ENCODE measurements around the gene RHBDF2. TPM values are rescaled to one million over a fixed set of nuclear protein-coding genes. Genes with fewer than 3 reads are reported as not detected.

RHBDF2 gene
- total RNA-seq, 1 donor from 2014 or later = 12.3 TPM

- Mint-ChIP-seq H3K36me3 (no peaks in the 10 kb centered on the region), H3K4me1 (ENCODE audit: unreplicated experiment) (peaks cover 31% of the 10 kb centered on the region), H3K4me3 (peak overlapping the region; percentile 15), H3K9me3 (no peaks in the 10 kb centered on the region), H3K27me3 (peaks cover 24% of the 10 kb centered on the region), H3K27ac (peak overlapping the region; percentile 75)
- TF ChIP-seq, protein P1, sequence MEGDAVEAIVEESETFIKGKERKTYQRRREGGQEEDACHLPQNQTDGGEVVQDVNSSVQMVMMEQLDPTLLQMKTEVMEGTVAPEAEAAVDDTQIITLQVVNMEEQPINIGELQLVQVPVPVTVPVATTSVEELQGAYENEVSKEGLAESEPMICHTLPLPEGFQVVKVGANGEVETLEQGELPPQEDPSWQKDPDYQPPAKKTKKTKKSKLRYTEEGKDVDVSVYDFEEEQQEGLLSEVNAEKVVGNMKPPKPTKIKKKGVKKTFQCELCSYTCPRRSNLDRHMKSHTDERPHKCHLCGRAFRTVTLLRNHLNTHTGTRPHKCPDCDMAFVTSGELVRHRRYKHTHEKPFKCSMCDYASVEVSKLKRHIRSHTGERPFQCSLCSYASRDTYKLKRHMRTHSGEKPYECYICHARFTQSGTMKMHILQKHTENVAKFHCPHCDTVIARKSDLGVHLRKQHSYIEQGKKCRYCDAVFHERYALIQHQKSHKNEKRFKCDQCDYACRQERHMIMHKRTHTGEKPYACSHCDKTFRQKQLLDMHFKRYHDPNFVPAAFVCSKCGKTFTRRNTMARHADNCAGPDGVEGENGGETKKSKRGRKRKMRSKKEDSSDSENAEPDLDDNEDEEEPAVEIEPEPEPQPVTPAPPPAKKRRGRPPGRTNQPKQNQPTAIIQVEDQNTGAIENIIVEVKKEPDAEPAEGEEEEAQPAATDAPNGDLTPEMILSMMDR (conservative IDR thresholded peaks at IDR 0.05) = no peak
- DNase-seq (ENCODE audit: extremely low spot score, unreplicated experiment) = no peak
Observed at GRCh38 chr17:76531486-76532038, 30.3 kb upstream of the RHBDF2 start.

- TF ChIP-seq, protein P1 (conservative IDR thresholded peaks at IDR 0.05) = no peak
- Mint-ChIP-seq H3K4me1 (ENCODE audit: unreplicated experiment) (peaks cover 31% of the 10 kb centered on the region), H3K4me3 (no peak overlapping the region), H3K27me3 (peaks cover 19% of the 10 kb centered on the region), H3K36me3 (no peaks in the 10 kb centered on the region), H3K27ac (no peak overlapping the region), H3K9me3 (no peaks in the 10 kb centered on the region)
- DNase-seq (ENCODE audit: extremely low spot score, unreplicated experiment) = no peak
Observed at GRCh38 chr17:76530811-76531485, 29.7 kb upstream of the RHBDF2 start.

DNA sequence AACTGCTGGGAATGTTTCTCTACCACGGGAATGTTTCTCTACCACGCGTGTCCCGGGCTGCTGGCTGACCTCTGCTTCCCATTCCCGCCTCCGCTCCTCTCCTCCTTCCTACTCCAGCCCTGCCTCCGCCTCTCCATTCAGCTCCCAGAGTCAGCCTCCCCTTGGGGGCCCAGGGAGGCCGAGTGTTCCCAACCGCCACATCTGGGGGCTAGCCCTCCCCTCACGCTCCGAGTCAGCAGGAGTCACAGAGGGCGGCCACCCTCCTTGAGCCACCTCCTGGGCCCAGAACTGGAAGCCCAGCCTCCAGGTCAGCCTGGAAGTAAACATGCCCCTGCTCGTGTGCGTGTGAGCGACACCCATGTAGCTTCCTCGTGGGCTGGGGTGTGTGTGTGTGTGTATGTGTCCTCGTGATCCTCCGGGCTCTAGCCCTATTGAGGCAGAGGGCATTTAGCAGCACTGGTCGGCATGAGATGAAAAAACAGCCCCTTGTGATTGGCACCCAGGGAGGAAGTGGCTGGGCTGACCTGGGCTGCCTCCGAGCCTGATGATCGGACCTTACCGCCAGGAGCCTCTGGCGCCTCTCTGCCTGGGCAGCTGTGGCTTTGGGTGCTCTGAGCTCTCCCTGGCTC is 29.0 kb upstream of the RHBDF2 start:
- peaks cover 13% of the 10 kb centered on the region for H3K27me3 Mint-ChIP-seq
- H3K36me3 Mint-ChIP-seq = no peaks in the 10 kb centered on the region
- peaks cover 32% of the 10 kb centered on the region for H3K4me1 Mint-ChIP-seq (ENCODE audit: unreplicated experiment)
- TF ChIP-seq, protein P1 (conservative IDR thresholded peaks at IDR 0.05) = no peak
- peak overlapping the region; percentile 41 for H3K27ac Mint-ChIP-seq
- no peak for DNase-seq (ENCODE audit: extremely low spot score, unreplicated experiment)
- no peaks in the 10 kb centered on the region for H3K9me3 Mint-ChIP-seq
- H3K4me3 Mint-ChIP-seq = peak overlapping the region; percentile 34

DNA sequence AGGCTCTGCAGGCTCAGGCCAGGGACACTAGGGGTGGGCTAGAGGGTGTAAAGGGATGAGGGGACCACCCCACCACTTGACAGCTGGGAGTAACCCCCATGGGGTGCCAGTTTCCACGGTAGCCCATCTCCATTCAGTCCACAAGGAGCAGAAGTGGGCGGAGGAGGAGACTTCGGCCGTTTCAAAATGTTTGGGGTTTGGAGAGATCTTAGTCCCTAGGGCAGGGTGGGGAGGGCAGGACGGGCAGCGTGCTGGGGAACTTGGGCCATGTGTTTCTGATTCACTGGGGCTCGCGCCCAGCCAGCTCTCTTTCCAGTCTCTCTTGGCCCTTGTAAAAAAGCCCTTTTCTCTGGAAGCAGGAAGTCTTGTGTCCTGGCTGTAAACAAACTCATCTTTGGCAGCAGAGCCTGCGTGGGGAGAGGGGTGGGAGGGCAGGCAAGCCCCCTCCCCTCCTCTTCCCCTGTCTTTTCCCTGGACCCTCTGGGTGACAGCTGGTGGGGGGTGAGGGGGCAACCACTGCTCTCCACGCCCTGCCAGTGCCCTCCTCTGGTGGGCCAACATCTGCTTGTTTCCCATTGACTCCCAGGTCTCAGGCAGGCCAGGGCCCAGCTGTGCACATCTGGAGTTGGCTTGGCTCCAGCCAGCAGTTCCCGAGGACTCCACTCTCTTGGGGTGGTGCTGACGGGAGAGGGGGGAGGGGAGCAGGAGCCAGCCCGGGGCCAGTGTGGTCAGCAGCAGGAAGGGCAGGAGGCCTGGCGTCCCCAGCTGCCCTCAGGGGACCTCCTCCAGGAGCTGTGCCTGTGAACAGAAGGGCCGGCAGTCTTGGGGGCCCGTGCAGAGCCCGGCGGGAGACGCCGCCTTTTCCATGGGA is 28.2 kb upstream of the RHBDF2 start:
- Mint-ChIP-seq H3K4me3 (peak overlapping the region; percentile 49), H3K36me3 (no peaks in the 10 kb centered on the region), H3K4me1 (ENCODE audit: unreplicated experiment) (peaks cover 40% of the 10 kb centered on the region), H3K27me3 (peaks cover 14% of the 10 kb centered on the region), H3K9me3 (no peaks in the 10 kb centered on the region), H3K27ac (peak overlapping the region; percentile 36)
- TF ChIP-seq, protein P1 (conservative IDR thresholded peaks at IDR 0.05) = no peak
- DNase-seq (ENCODE audit: extremely low spot score, unreplicated experiment) = no peak

GRCh38 chr17:76528528-76529223 is 27.5 kb upstream of the RHBDF2 start:
- Mint-ChIP-seq H3K4me1 (ENCODE audit: unreplicated experiment) (peaks cover 41% of the 10 kb centered on the region), H3K27ac (no peak overlapping the region)
- DNase-seq (ENCODE audit: extremely low spot score, unreplicated experiment) = no peak

More at GRCh38 chr17:76528528-76529223, 27.5 kb upstream of the RHBDF2 start:
- TF ChIP-seq, protein P1 (conservative IDR thresholded peaks at IDR 0.05) = no peak
- Mint-ChIP-seq H3K4me3 (no peak overlapping the region), H3K36me3 (no peaks in the 10 kb centered on the region), H3K9me3 (no peaks in the 10 kb centered on the region), H3K27me3 (peaks cover 15% of the 10 kb centered on the region)

Measured in type B pancreatic cell (in vitro differentiated cells).